PC-3 (cell line): Measurements from ENCODE around the gene IRAK4. TPM values are rescaled to one million over a fixed set of nuclear protein-coding genes. Genes with fewer than 3 reads are reported as not detected.

ENCODE experiments used
- ATAC-seq: fragments of 200-7000 bp; cut with Tn5 transposase; 2 replicates; pipeline ENCODE4 v1.9.1; 2020; ENCODE audit warnings: mild to moderate bottlenecking, moderate library complexity
- BruUV-seq: library from RNA; stranded (reverse); fragments of 400-500 nt; replicated peaks from 2 replicates; lab custom pipeline; 2021; lab: Mats Ljungman, UMichigan
- CTCF ChIA-PET: fragments of 300-600 bp; sonication (Branson Sonifier 250); formaldehyde crosslinking; loops from one replicate; lab custom pipeline; 2022; ENCODE audit warnings: antibody characterized with exemption; lab: Charles Lee
- POLR2A ChIA-PET: fragments of 300-600 bp; sonication (Branson Sonifier 250); formaldehyde crosslinking; loops from one replicate; lab custom pipeline; 2022; ENCODE audit warnings: antibody characterized with exemption; ENCODE audit not compliant: unreplicated experiment; lab: Charles Lee
- DNase-seq: peaks from one replicate; pipeline ENCODE4 v3.0.0-alpha.2; 2015
- H2AFZ ChIP-seq: fragments of 300-600 bp; sonication (generic); 2 replicates; pipeline ENCODE4 v1.6.0; 2016; ENCODE audit warnings: antibody characterized with exemption, low read length
- H3F3A ChIP-seq: fragments of 300-600 bp; sonication (generic); one replicate; pipeline ENCODE4 v1.6.0; 2017; ENCODE audit warnings: antibody characterized with exemption, low read length, control low read depth, mild to moderate bottlenecking; ENCODE audit not compliant: unreplicated experiment
- H3K27ac ChIP-seq: fragments of 300-600 bp; sonication (generic); 2 replicates; pipeline ENCODE4 v1.5.1; 2016; ENCODE audit warnings: mild to moderate bottlenecking, low read length
- H3K27me3 ChIP-seq: fragments of 300-600 bp; sonication (generic); 2 replicates; pipeline ENCODE4 v1.6.1; 2016; ENCODE audit warnings: low read length, mixed read lengths
- H3K36me3 ChIP-seq: fragments of 300-600 bp; sonication (generic); 2 replicates; pipeline ENCODE4 v1.6.1; 2016; ENCODE audit warnings: low read depth, mixed run types, low read length, mixed read lengths
- H3K4me1 ChIP-seq: fragments of 300-600 bp; sonication (generic); 2 replicates; pipeline ENCODE4 v1.5.1; 2016; ENCODE audit warnings: low read length; ENCODE audit not compliant: insufficient read depth
- H3K4me2 ChIP-seq: fragments of 300-600 bp; sonication (generic); 2 replicates; pipeline ENCODE4 v1.6.0; 2016; ENCODE audit warnings: low read length
- H3K4me3 ChIP-seq: fragments of 300-600 bp; sonication (generic); 2 replicates; pipeline ENCODE4 v1.5.1; 2016; ENCODE audit warnings: mild to moderate bottlenecking, low read length, mixed read lengths
- H3K79me2 ChIP-seq: fragments of 300-600 bp; sonication (generic); 2 replicates; pipeline ENCODE4 v1.6.1; 2017; ENCODE audit warnings: low read length, mixed read lengths
- H3K9ac ChIP-seq: fragments of 300-600 bp; sonication (generic); 2 replicates; pipeline ENCODE4 v1.6.0; 2016; ENCODE audit warnings: mild to moderate bottlenecking, low read length
- H3K9me2 ChIP-seq: fragments of 300-600 bp; sonication (generic); replicated peaks from 2 replicates; pipeline ENCODE4 v1.6.1; 2016; ENCODE audit warnings: mixed run types, low read length, mixed read lengths
- H3K9me3 ChIP-seq: fragments of 300-600 bp; sonication (generic); 2 replicates; pipeline ENCODE4 v1.6.1; 2016; ENCODE audit warnings: low read length, mixed read lengths
- H4K20me1 ChIP-seq: fragments of 300-600 bp; sonication (generic); 2 replicates; pipeline ENCODE4 v1.6.1; 2016; ENCODE audit warnings: low read length, mixed read lengths
- EZH2 ChIP-seq: fragments of 300-600 bp; sonication (generic); IDR thresholded peaks from one replicate; pipeline ENCODE4 v1.6.1; 2017; ENCODE audit warnings: antibody characterized with exemption, mild to moderate bottlenecking, low read length; ENCODE audit not compliant: unreplicated experiment
- EZH2phosphoT487 ChIP-seq: fragments of 300-600 bp; sonication (generic); IDR thresholded peaks from 2 replicates; pipeline ENCODE4 v1.6.1; 2018; ENCODE audit warnings: mild to moderate bottlenecking, antibody characterized with exemption, low read length, borderline replicate concordance
- intact Hi-C: fragments of 100-400 bp; cut with micrococcal nuclease; formaldehyde crosslinking; loops from 2 replicates; pipeline ENCODE4 v1.9.0; 2023
- total RNA-seq: library from RNA; depleted of rRNA; stranded (reverse); fragments of >200 nt; gene quantifications from 2 replicates; pipeline ENCODE4 v1.2.3, GENCODE V29; 2014
- TF ChIP-seq, protein P1 (sequence below): fragments of 300-600 bp; sonication (generic); conservative IDR thresholded peaks from 2 replicates; pipeline ENCODE4 v1.5.1; 2017; ENCODE audit warnings: antibody characterized with exemption, low read depth, mild to moderate bottlenecking, low read length

IRAK4 gene
- total RNA-seq, 1 experiment from 2014 or later, result 8.9 TPM

DNA sequence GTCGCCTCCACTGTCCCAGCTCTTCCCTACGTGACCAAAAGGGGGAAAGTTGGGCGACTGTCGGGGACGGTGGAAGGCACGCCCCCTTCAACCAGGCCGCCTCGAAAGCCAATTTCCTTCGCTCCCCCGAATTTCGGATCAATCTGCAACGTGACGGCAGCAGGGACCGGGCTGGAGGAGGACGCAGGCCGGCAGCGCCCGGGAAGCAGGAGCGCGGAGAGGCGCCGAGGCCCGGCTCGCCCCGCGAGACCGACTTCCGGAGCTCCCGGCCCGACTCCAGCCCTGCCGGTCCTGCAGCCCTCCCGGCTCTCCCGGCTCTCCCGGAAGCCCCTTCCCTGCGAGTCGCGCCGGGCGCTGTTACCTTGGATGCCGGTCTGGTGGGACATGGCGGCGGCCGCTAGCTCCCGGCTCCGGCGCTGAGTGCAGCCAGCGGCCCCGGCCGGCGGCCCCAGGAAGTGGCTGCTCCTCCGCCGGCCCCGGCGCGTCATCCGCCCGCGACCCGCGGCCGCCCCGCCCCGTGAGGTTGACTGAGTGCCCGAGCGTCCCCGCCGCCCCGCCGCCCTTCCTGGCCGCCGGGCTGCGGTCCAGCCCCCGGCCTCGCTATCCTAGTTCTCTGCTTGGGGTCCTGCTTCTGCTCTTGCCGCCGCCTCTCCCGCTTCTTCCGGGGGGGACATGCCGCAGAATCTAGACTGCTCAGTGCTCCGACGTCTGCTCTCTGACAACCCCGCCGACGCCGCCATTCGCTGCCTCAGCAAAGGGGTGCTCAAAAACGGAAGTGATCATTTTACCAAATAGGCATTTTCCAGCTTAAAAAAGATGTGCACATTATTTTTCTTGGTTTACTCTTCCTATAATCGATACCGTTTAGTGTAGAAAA lies 47.3 kb downstream of the IRAK4 start, which contains the start of gene TWF1:
Gene TWF1 (minus strand): TSS at position 458 of the 877 bp plus-strand sequence. CDS start 72 bp downstream, at position 386.
- no peaks in the 10 kb centered on the region for H3F3A ChIP-seq
- peak; percentile 85 for DNase-seq
- BruUV-seq, result no TSS peak

DNA sequence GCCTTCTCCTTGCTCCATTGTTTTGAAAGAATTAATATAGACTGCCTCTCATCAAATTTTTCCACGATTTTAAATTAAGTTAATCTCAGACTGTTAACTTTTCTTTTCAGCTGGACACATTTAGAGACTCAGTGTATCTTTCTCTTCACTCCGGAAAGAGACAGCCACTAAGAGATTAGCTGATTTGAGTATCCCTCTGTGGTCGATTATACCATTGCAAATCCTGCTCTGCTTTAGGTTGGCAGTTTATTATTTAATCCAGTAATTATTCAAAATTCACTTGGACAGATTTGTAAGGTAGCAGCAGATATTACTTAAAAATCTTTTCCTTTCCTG lies 48.0 kb downstream of the IRAK4 start:
- CTCF ChIA-PET, result no interaction called here
- H3K27me3 ChIP-seq, result no peaks in the 10 kb centered on the region

More for the DNA sequence above, 47.3 kb downstream of the IRAK4 start, which contains the start of gene TWF1:
- TF ChIP-seq EZH2 (no peak), EZH2phosphoT487 (no peak)
- TF ChIP-seq, protein P1, sequence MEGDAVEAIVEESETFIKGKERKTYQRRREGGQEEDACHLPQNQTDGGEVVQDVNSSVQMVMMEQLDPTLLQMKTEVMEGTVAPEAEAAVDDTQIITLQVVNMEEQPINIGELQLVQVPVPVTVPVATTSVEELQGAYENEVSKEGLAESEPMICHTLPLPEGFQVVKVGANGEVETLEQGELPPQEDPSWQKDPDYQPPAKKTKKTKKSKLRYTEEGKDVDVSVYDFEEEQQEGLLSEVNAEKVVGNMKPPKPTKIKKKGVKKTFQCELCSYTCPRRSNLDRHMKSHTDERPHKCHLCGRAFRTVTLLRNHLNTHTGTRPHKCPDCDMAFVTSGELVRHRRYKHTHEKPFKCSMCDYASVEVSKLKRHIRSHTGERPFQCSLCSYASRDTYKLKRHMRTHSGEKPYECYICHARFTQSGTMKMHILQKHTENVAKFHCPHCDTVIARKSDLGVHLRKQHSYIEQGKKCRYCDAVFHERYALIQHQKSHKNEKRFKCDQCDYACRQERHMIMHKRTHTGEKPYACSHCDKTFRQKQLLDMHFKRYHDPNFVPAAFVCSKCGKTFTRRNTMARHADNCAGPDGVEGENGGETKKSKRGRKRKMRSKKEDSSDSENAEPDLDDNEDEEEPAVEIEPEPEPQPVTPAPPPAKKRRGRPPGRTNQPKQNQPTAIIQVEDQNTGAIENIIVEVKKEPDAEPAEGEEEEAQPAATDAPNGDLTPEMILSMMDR, result peak; percentile 27; the same call in 1 of the 2 replicates
- peak; percentile 93 for ATAC-seq
- H4K20me1 ChIP-seq, result peaks cover 23% of the 10 kb centered on the region; the same call in 1 of the 2 replicates
- peak within 1 kb of the TSS; percentile 94 for H2AFZ ChIP-seq
- H3K79me2 ChIP-seq, result peaks cover 51% of the 10 kb centered on the region
- H3K4me3 ChIP-seq, result peak within 1 kb of the TSS; percentile 91
- ChIA-PET POLR2A (interaction anchor here (0.6 to 1.2 kb wide), 3 partner anchors 9 to 75 kb away, joined by 4 to 7 read pairs (median 6); no protein-coding TSS in a partner anchor), CTCF (interaction anchor here (0.7 to 1.1 kb wide), 2 partner anchors 9 to 76 kb away, joined by 3 to 4 read pairs; no protein-coding TSS in a partner anchor)
- peak within 1 kb of the TSS; percentile 96 for H3K4me2 ChIP-seq
- peak within 1 kb of the TSS; percentile 90 for H3K9ac ChIP-seq
- no peaks in the 10 kb centered on the region for H3K9me2 ChIP-seq
- intact Hi-C loops, result no loop called here
- H3K36me3 ChIP-seq, result peaks cover 13% of the 10 kb centered on the region
- no peaks in the 10 kb centered on the region for H3K27me3 ChIP-seq
- H3K27ac ChIP-seq, result peak within 1 kb of the TSS; percentile 71
- H3K9me3 ChIP-seq, result no peaks in the 10 kb centered on the region
- peaks cover 23% of the 10 kb centered on the region for H3K4me1 ChIP-seq

More for the DNA sequence above, 48.0 kb downstream of the IRAK4 start:
- POLR2A ChIA-PET, result interaction anchor here (0.6 kb wide), 2 partner anchors 62 to 71 kb away, joined by 5 to 6 read pairs; no protein-coding TSS in a partner anchor
- Histone ChIP-seq H3K9me3 (no peaks in the 10 kb centered on the region), H3K9me2 (no peaks in the 10 kb centered on the region), H3F3A (no peaks in the 10 kb centered on the region), H3K27ac (peak overlapping the region; percentile 71), H3K79me2 (peaks cover 50% of the 10 kb centered on the region), H3K36me3 (peaks cover 12% of the 10 kb centered on the region), H3K4me3 (peak overlapping the region; percentile 91), H4K20me1 (peaks cover 23% of the 10 kb centered on the region; the same call in 1 of the 2 replicates), H3K9ac (peak overlapping the region; percentile 90), H3K4me2 (peak overlapping the region; percentile 96), H3K4me1 (peaks cover 23% of the 10 kb centered on the region), H2AFZ (peak overlapping the region; percentile 94)
- ATAC-seq (no peak), DNase-seq (no peak)
- TF ChIP-seq EZH2, result no peak
- TF ChIP-seq, protein P1, result no peak
- TSS peak; percentile 82 for BruUV-seq
- intact Hi-C loops, result no loop called here
